Glutamatergic neuron (in vitro differentiated cells): Measurements from ENCODE around the gene CXCR4. TPM values are rescaled to one million over a fixed set of nuclear protein-coding genes. Genes with fewer than 3 reads are reported as not detected.
"Not testable (repeated sequence)": the region's sequence is repeated elsewhere in the genome, so short reads cannot be mapped to it uniquely, and the experiment has no call there.

Experiments used
- DNase-seq: peaks from one replicate; pipeline ENCODE4 v3.0.0; 2022
- H3K27ac Mint-ChIP-seq: one replicate; pipeline ENCODE4 v1.8.0; 2020; ENCODE audit warnings: mild to moderate bottlenecking, mixed read lengths, inconsistent platforms; ENCODE audit not compliant: unreplicated experiment
- H3K27me3 Mint-ChIP-seq: one replicate; pipeline ENCODE4 v1.8.0; 2020; ENCODE audit warnings: mild to moderate bottlenecking, moderate library complexity, mixed read lengths, inconsistent platforms; ENCODE audit not compliant: unreplicated experiment
- H3K36me3 Mint-ChIP-seq: one replicate; pipeline ENCODE4 v1.8.0; 2020; ENCODE audit warnings: mild to moderate bottlenecking, mixed read lengths, inconsistent platforms; ENCODE audit not compliant: unreplicated experiment
- H3K4me1 Mint-ChIP-seq: one replicate; pipeline ENCODE4 v1.8.0; 2020; ENCODE audit warnings: mild to moderate bottlenecking, low read depth, mixed read lengths, inconsistent platforms; ENCODE audit not compliant: unreplicated experiment
- H3K4me3 Mint-ChIP-seq: one replicate; pipeline ENCODE4 v1.8.0; 2020; ENCODE audit warnings: mild to moderate bottlenecking, mixed read lengths, inconsistent platforms; ENCODE audit not compliant: unreplicated experiment
- H3K9me3 Mint-ChIP-seq: one replicate; pipeline ENCODE4 v1.8.0; 2020; ENCODE audit warnings: mild to moderate bottlenecking, moderate library complexity, mixed read lengths, inconsistent platforms; ENCODE audit not compliant: unreplicated experiment
- CTCF ChIP-seq: fragments of 200-600 bp; sonication (generic); IDR thresholded peaks from one replicate; pipeline ENCODE4 v1.5.0; 2021; ENCODE audit not compliant: partially characterized antibody, unreplicated experiment
- total RNA-seq: library from RNA; stranded (reverse); fragmentation: NEBNext Ultra II Directional; extraction: Animal tissue kit (Norgen Biotek cat#: 25700); gene quantifications from one replicate; pipeline ENCODE4 v1.2.1, GENCODE V29; 2021; ENCODE audit not compliant: unreplicated experiment

The CXCR4 gene
- total RNA-seq, 1 donor from 2014 or later: 215 TPM

- H3K27ac Mint-ChIP-seq: no peak overlapping the region
- H3K9me3 Mint-ChIP-seq: peaks cover 3% of the 10 kb centered on the region
- no peaks in the 10 kb centered on the region for H3K36me3 Mint-ChIP-seq
- H3K4me3 Mint-ChIP-seq: no peak overlapping the region
- H3K4me1 Mint-ChIP-seq: no peaks in the 10 kb centered on the region
- no peak for TF ChIP-seq CTCF
- DNase-seq: no peak
- H3K27me3 Mint-ChIP-seq: peaks cover 1% of the 10 kb centered on the region
Measured at GRCh38 chr2:136093583-136093982, 24.4 kb downstream of the CXCR4 start.

DNA sequence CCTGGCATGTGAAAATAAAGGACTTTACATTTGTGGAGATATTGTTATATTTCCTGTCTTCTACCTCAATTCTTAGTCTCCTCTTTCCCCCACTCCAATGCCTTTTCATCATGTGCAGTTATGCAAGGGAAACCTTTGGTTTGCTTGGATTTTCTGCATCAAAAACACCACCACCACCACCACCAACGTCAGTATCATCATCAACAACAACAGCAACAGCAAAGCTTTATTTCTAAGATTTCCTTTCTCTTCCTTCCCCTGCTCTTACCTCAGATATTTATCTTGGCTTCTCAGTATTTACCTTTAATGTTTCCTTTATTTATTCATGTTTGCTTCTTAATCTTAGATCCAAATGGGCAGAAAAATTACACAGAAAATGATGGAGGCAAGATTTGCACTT, 26.1 kb downstream of the CXCR4 start:
- Mint-ChIP-seq H3K27ac (no peak overlapping the region), H3K9me3 (peaks cover 2% of the 10 kb centered on the region), H3K27me3 (peaks cover 4% of the 10 kb centered on the region), H3K4me1 (no peaks in the 10 kb centered on the region), H3K4me3 (no peak overlapping the region), H3K36me3 (no peaks in the 10 kb centered on the region)
- no peak for TF ChIP-seq CTCF
- DNase-seq: no peak

GRCh38 chr2:136087901-136088460, 30.0 kb downstream of the CXCR4 start:
- not testable (repeated sequence) for H3K36me3 Mint-ChIP-seq, DNase-seq, H3K4me3 Mint-ChIP-seq, H3K4me1 Mint-ChIP-seq, H3K27me3 Mint-ChIP-seq, H3K27ac Mint-ChIP-seq, H3K9me3 Mint-ChIP-seq

- H3K27ac Mint-ChIP-seq: no peak overlapping the region
- TF ChIP-seq CTCF: no peak
- H3K36me3 Mint-ChIP-seq: no peaks in the 10 kb centered on the region
- H3K4me3 Mint-ChIP-seq: no peak overlapping the region
- H3K27me3 Mint-ChIP-seq: peaks cover 5% of the 10 kb centered on the region
- DNase-seq: no peak
- no peaks in the 10 kb centered on the region for H3K9me3 Mint-ChIP-seq
- peaks cover 2% of the 10 kb centered on the region for H3K4me1 Mint-ChIP-seq
Measured at GRCh38 chr2:136086253-136087016, 31.5 kb downstream of the CXCR4 start.

GRCh38 chr2:136085453-136086209, 32.3 kb downstream of the CXCR4 start:
- DNase-seq: no peak
- peaks cover 5% of the 10 kb centered on the region for H3K27me3 Mint-ChIP-seq
- H3K36me3 Mint-ChIP-seq: no peaks in the 10 kb centered on the region
- no peak for TF ChIP-seq CTCF
- H3K9me3 Mint-ChIP-seq: no peaks in the 10 kb centered on the region
- H3K4me3 Mint-ChIP-seq: no peak overlapping the region
- peaks cover 2% of the 10 kb centered on the region for H3K4me1 Mint-ChIP-seq
- H3K27ac Mint-ChIP-seq: no peak overlapping the region
